IgD-negative memory B cell (primary cell): Measurements from ENCODE around the gene NYAP1. TPM values are rescaled to one million over a fixed set of nuclear protein-coding genes. Genes with fewer than 3 reads are reported as not detected.
A peak's percentile ranks its signal among the peaks of the same experiment; 100 is the strongest.
"Not testable (repeated sequence)": the region's sequence is repeated elsewhere in the genome, so short reads cannot be mapped to it uniquely, and the experiment has no call there.

Experiments
- H3K27ac Mint-ChIP-seq, 3 donors: one replicate each; pipeline ENCODE4 v1.8.0; 2020 to 2022; ENCODE audit warnings: mild to moderate bottlenecking in 3 of 3, mixed read lengths in 3 of 3, moderate library complexity in 1 of 3
- H3K27me3 Mint-ChIP-seq: one replicate; pipeline ENCODE4 v1.8.0; 2021; ENCODE audit warnings: mixed read lengths
- H3K36me3 Mint-ChIP-seq: one replicate; pipeline ENCODE4 v1.8.0; 2020; ENCODE audit warnings: mild to moderate bottlenecking, mixed read lengths
- H3K4me1 Mint-ChIP-seq, 3 donors: one replicate each; pipeline ENCODE4 v1.8.0; 2020 to 2022; ENCODE audit warnings: mixed read lengths in 3 of 3, mild to moderate bottlenecking in 1 of 3
- H3K4me3 Mint-ChIP-seq, 4 donors: one replicate each; pipeline ENCODE4 v1.8.0; 2020 to 2022; ENCODE audit warnings: mild to moderate bottlenecking in 4 of 4, mixed read lengths in 4 of 4, moderate library complexity in 3 of 4
- H3K9me3 Mint-ChIP-seq, 3 donors: one replicate each; pipeline ENCODE4 v1.8.0; 2020 to 2021; ENCODE audit warnings: mixed read lengths in 3 of 3, mild to moderate bottlenecking in 1 of 3
- polyA plus RNA-seq: library from polyadenylated mRNA; unstranded; fragments of 300-500 nt; fragmentation: Illumina TruSeq; gene quantifications from one replicate; pipeline ENCODE4 v1.2.3, GENCODE V29; 2021

Gene NYAP1
- polyA plus RNA-seq, 1 donor from 2014 or later: not detected

- Mint-ChIP-seq H3K4me3 (no peak overlapping the region), H3K4me1 (peaks cover 0 to 2% (median 0%) of the 10 kb centered on the region in 3 donors), H3K27ac (no peak overlapping the region), H3K9me3 (no peaks in the 10 kb centered on the region), H3K27me3 (peaks cover 5% of the 10 kb centered on the region), H3K36me3 (no peaks in the 10 kb centered on the region)
Observed at GRCh38 chr7:100506356-100506923, 22.7 kb downstream of the NYAP1 start.

DNA sequence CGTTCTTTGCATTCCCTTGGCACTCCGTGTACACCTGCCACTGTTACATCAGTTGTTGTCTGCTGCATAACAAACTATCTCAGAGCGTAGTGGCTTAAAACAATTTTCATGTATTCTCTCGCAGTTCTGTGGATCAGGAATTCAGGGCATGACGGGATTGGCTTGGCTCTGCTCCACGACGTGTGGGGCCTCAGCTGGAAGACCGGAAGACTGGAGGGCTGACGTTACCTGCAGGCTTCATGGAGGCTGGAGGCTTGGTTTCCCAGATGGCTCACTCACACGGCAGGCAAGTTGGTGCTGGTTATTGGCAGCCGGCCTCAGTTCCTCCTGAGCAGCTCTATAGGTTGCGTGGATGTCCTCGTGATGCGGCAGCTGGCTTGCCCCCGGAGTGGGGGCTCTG lies 25.5 kb downstream of the NYAP1 start:
- H3K4me1 Mint-ChIP-seq: peaks cover 0 to 3% (median 0%) of the 10 kb centered on the region in 3 donors
- H3K36me3 Mint-ChIP-seq: no peaks in the 10 kb centered on the region
- H3K27ac Mint-ChIP-seq: no peak overlapping the region
- H3K9me3 Mint-ChIP-seq: no peaks in the 10 kb centered on the region
- peaks cover 5% of the 10 kb centered on the region for H3K27me3 Mint-ChIP-seq
- no peak overlapping the region for H3K4me3 Mint-ChIP-seq

DNA sequence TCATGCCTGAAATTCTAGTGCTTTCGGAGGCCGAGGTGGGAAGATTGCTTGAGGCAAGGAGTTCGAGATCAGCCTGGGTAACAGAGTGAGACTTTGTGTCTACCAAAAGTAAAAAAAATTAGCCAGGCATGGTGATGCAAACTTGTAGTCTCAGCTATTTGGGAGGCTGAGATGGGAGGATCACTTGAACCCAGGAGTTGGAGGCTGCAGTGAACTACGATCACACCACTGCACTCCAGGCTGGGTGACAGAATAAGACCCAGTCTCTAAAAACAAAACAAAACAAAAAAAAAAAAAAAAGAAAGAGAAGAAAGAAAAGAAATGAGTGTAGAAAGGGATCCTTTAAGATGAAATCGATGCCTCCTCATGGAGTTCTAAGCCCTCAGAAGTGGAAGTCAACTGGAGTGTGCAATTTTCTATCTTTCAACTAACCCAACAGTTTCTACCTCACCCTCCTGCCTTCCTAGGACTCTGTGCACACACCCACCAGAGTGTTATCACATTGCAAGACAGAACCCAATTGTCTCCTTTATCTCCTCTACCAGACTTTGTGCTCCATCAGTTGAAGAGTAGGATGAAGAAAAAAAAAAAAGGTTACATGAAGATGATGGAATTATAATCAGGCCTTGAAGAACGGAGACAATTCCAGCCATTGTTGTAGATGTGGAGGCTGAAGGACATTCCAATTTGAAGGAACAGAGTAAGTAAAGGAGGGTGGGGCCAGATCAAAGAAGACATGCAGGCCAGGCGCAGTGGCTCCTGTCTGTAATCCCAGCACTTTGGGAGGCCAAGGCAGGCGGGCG lies 26.9 kb downstream of the NYAP1 start:
- peaks cover 0 to 3% (median 0%) of the 10 kb centered on the region in 3 donors for H3K4me1 Mint-ChIP-seq
- H3K27me3 Mint-ChIP-seq: peaks cover 5% of the 10 kb centered on the region
- no peak overlapping the region for H3K27ac Mint-ChIP-seq
- no peaks in the 10 kb centered on the region for H3K36me3 Mint-ChIP-seq
- H3K4me3 Mint-ChIP-seq: no peak overlapping the region
- H3K9me3 Mint-ChIP-seq: no peaks in the 10 kb centered on the region

DNA sequence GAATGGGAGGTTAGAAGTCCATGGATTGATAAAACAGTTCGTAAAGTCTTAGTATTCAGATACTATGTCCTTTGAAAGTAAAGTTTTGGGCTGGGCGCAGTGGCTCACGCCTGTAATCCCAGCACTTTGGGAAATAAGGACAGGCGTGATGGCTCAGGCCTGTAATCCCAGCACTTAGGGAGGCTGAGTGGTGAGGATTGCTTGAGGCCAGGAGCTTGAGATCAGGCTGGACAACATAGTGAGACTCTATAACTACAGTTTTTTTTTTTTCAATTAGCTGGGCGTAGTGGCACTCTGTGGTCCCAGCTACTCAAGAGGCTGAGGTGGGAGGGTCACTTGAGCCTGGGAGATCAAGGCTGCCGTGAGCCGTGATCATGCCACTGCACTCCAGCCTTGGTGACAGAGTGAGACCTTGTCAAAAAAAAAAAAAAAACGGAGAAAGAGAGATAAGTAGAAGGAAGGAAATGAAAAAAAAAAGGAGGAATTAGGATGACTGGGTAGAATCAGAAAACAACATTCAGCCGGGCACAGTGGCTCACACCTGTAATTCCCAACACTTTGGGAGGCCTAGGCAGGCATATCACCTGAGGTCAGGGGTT lies 29.6 kb downstream of the NYAP1 start:
- H3K4me1 Mint-ChIP-seq: peaks cover 0 to 6% (median 3%) of the 10 kb centered on the region in 3 donors
- H3K27me3 Mint-ChIP-seq: peaks cover 5% of the 10 kb centered on the region
- no peaks in the 10 kb centered on the region for H3K36me3 Mint-ChIP-seq
- H3K9me3 Mint-ChIP-seq: no peaks in the 10 kb centered on the region
- no peak overlapping the region for H3K27ac Mint-ChIP-seq
- H3K4me3 Mint-ChIP-seq: no peak overlapping the region

- peaks cover 0 to 6% (median 3%) of the 10 kb centered on the region in 3 donors for H3K4me1 Mint-ChIP-seq
- no peaks in the 10 kb centered on the region for H3K9me3 Mint-ChIP-seq
- H3K27me3 Mint-ChIP-seq: no peaks in the 10 kb centered on the region
- peak overlapping the region in 1 of 3 donors; percentile 72 for H3K27ac Mint-ChIP-seq
- H3K36me3 Mint-ChIP-seq: no peaks in the 10 kb centered on the region
- H3K4me3 Mint-ChIP-seq: peak overlapping the region in 2 of 4 donors; percentile 13 to 57
Observed at GRCh38 chr7:100515072-100515532, 31.4 kb downstream of the NYAP1 start.

- Mint-ChIP-seq H3K27me3 (no peaks in the 10 kb centered on the region), H3K27ac (peak overlapping the region in 1 of 3 donors; percentile 75), H3K4me1 (peaks cover 0 to 6% (median 3%) of the 10 kb centered on the region in 3 donors), H3K4me3 (peak overlapping the region in 2 of 4 donors; percentile 12 to 29), H3K36me3 (no peaks in the 10 kb centered on the region), H3K9me3 (no peaks in the 10 kb centered on the region)
Observed at GRCh38 chr7:100516135-100516812, 32.5 kb downstream of the NYAP1 start.

- no peak overlapping the region for H3K4me3 Mint-ChIP-seq
- H3K9me3 Mint-ChIP-seq: no peaks in the 10 kb centered on the region
- H3K27me3 Mint-ChIP-seq: no peaks in the 10 kb centered on the region
- peak overlapping the region in 1 of 3 donors; percentile 31 for H3K27ac Mint-ChIP-seq
- H3K4me1 Mint-ChIP-seq: peaks cover 0 to 6% (median 3%) of the 10 kb centered on the region in 3 donors
- H3K36me3 Mint-ChIP-seq: no peaks in the 10 kb centered on the region
Observed at GRCh38 chr7:100517305-100517704, 33.6 kb downstream of the NYAP1 start.

DNA sequence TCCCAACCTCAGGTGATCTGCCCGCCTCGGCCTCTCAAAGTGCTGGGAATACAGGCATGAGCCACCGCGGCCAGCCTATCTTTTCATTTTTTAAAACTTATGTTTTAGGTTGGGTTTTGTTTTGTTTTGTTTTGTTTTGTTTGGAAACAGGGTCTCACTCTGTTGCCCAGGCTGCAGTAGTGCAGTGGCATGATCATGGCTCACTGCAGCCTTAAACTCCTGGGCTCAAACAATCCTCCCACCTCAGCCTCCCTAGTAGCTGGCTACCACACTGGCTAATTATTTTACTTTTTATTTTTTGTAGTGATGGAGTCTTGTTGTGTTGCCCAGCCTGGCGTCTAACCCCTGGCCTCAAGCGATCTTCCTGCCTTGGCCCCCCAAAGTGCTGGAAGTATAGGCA lies 35.9 kb downstream of the NYAP1 start:
- Mint-ChIP-seq H3K4me1 (peaks cover 0 to 6% (median 0%) of the 10 kb centered on the region in 3 donors), H3K27me3 (no peaks in the 10 kb centered on the region), H3K9me3 (no peaks in the 10 kb centered on the region), H3K4me3 (no peak overlapping the region), H3K36me3 (no peaks in the 10 kb centered on the region), H3K27ac (no peak overlapping the region)

DNA sequence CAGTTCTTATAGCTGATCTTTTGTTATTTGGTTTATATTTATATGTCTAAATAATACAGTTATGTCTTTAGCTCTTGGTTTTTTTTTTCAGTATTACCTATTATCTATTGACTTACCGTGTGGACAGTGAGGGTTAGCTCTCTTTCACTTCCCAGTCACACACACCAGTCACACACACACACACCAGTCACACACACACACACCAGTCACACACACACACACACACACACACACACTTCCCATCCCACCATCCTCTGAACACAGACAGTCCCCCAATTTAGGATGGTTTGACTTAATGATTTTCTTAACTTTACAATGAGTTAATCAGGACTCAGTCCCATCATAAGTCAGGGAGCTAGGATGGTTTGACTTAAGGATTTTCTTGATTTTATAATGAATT lies 36.4 kb downstream of the NYAP1 start:
- Mint-ChIP-seq H3K36me3 (no peaks in the 10 kb centered on the region), H3K4me1 (peaks cover 0 to 6% (median 0%) of the 10 kb centered on the region in 3 donors), H3K27ac (no peak overlapping the region), H3K4me3 (no peak overlapping the region), H3K9me3 (no peaks in the 10 kb centered on the region), H3K27me3 (no peaks in the 10 kb centered on the region)

- no peak overlapping the region for H3K4me3 Mint-ChIP-seq
- H3K27ac Mint-ChIP-seq: no peak overlapping the region
- no peaks in the 10 kb centered on the region for H3K36me3 Mint-ChIP-seq
- no peaks in the 10 kb centered on the region for H3K9me3 Mint-ChIP-seq
- peaks cover 0 to 4% (median 0%) of the 10 kb centered on the region in 3 donors for H3K4me1 Mint-ChIP-seq
- no peaks in the 10 kb centered on the region for H3K27me3 Mint-ChIP-seq
Observed at GRCh38 chr7:100521076-100521475, 37.3 kb downstream of the NYAP1 start.

DNA sequence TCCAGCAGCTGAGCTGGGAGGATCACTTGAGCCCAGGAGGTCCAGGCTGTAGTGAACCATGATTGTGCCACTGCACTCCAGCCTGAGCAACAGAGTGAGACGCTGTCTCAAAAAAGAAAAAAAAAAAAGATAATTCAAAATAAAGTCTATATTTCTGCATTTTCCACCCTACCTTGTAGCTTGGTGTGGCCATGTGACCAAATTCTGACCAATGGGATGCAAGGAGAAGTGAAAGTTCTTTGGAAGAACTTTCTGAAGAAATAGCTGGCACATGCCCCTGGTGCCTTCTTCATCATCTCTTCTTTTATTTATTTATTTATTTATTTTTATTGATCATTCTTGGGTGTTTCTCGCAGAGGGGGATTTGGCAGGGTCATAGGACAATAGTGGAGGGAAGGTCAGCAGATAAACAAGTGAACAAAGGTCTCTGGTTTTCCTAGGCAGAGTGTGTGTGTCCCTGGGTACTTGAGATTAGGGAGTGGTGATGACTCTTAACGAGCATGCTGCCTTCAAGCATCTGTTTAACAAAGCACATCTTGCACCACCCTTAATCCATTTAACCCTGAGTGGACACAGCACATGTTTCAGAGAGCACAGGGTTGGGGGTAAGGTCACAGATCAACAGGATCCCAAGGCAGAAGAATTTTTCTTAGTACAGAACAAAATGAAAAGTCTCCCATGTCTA lies 38.3 kb downstream of the NYAP1 start:
- not testable (repeated sequence) for H3K9me3 Mint-ChIP-seq, H3K27me3 Mint-ChIP-seq, H3K4me3 Mint-ChIP-seq, H3K27ac Mint-ChIP-seq, H3K36me3 Mint-ChIP-seq, H3K4me1 Mint-ChIP-seq

- not testable (repeated sequence) for H3K4me3 Mint-ChIP-seq, H3K27ac Mint-ChIP-seq, H3K36me3 Mint-ChIP-seq, H3K9me3 Mint-ChIP-seq, H3K4me1 Mint-ChIP-seq, H3K27me3 Mint-ChIP-seq
Observed at GRCh38 chr7:100523192-100523591, 39.5 kb downstream of the NYAP1 start.

GRCh38 chr7:100528108-100528866 lies 44.6 kb downstream of the NYAP1 start:
- not testable (repeated sequence) for H3K36me3 Mint-ChIP-seq, H3K4me1 Mint-ChIP-seq, H3K27me3 Mint-ChIP-seq, H3K27ac Mint-ChIP-seq, H3K9me3 Mint-ChIP-seq, H3K4me3 Mint-ChIP-seq
